K562 (cell line): ENCODE results near the gene ENG. TPM values are rescaled to one million over a fixed set of nuclear protein-coding genes. Genes with fewer than 3 reads are reported as not detected.
A peak's percentile ranks its signal among the peaks of the same experiment; 100 is the strongest.

Experiments used
- CEBPB ChIP-seq: fragments of 450-650 bp; IDR thresholded peaks from 2 replicates; pipeline ENCODE4 v1.6.1; 2016; ENCODE audit warnings: missing genetic modification characterization, missing compliant biosample characterization
- CHD1 ChIP-seq: fragments of 200-600 bp; sonication (generic); IDR thresholded peaks from one replicate; pipeline ENCODE4 v1.6.1; 2012; ENCODE audit warnings: mild to moderate bottlenecking, moderate library complexity, low read length, inconsistent platforms
- JUNB ChIP-seq: fragments of 450-650 bp; formaldehyde crosslinking; conservative IDR thresholded peaks from 2 replicates; pipeline ENCODE4 v1.4.0; 2020; ENCODE audit warnings: mild to moderate bottlenecking
- KHSRP ChIP-seq: fragments of 450-650 bp; IDR thresholded peaks from 2 replicates; pipeline ENCODE4 v1.6.1; 2017
- MBD2 ChIP-seq: sonication (generic); IDR thresholded peaks from 2 replicates; pipeline ENCODE4 v1.6.1; 2016; ENCODE audit warnings: low read depth, borderline replicate concordance
- NCOA6 ChIP-seq: fragments of 450-650 bp; IDR thresholded peaks from 2 replicates; pipeline ENCODE4 v1.6.1; 2017; ENCODE audit warnings: mild to moderate bottlenecking
- POLR2B ChIP-seq: fragments of 450-650 bp; IDR thresholded peaks from 2 replicates; pipeline ENCODE4 v1.6.1; 2018; ENCODE audit warnings: low read depth; ENCODE audit not compliant: partially characterized antibody
- PPARD ChIP-seq: fragments of 250-450 bp; sonication (Bioruptor Pico); IDR thresholded peaks from 2 replicates; pipeline ENCODE4 v1.8.0; 2022; ENCODE audit warnings: inconsistent platforms, mild to moderate bottlenecking, moderate library complexity
- PTTG1 ChIP-seq: fragments of 450-650 bp; IDR thresholded peaks from 2 replicates; pipeline ENCODE4 v1.6.1; 2016; ENCODE audit warnings: low read depth, mild to moderate bottlenecking, missing genetic modification characterization, missing compliant biosample characterization
- RBM39 ChIP-seq: fragments of 200-400 bp; formaldehyde crosslinking; optimal IDR thresholded peaks from 2 replicates; pipeline ENCODE3; 2018; ENCODE audit warnings: low read depth, low read length
- RFX1 ChIP-seq: fragments of 450-650 bp; IDR thresholded peaks from 2 replicates; pipeline ENCODE4 v1.6.1; 2016; ENCODE audit warnings: mild to moderate bottlenecking, moderate library complexity
- SOX6 ChIP-seq: fragments of 450-650 bp; IDR thresholded peaks from 2 replicates; pipeline ENCODE4 v1.6.1; 2014; ENCODE audit warnings: mild to moderate bottlenecking
- SRSF7 ChIP-seq: fragments of 200-400 bp; formaldehyde crosslinking; optimal IDR thresholded peaks from 2 replicates; pipeline ENCODE3; 2017; ENCODE audit warnings: mild to moderate bottlenecking, low read depth, low read length
- polyA plus RNA-seq, 8 experiments: library from polyadenylated mRNA; depleted of rRNA in 4 of 8; stranded (reverse) in 5 of 8; unstranded in 3 of 8; fragments of >200 nt; fragmentation: Nextera tagmentation in 2 of 8; fragmentation: Illumina TruSeq in 1 of 8; extraction: Ambion mirVana in 2 of 8; extraction: Trizol in 1 of 8; gene quantifications; 2 replicates each; pipeline versions ENCODE4 v1.2.1 to v1.2.3, GENCODE V29; 2011 to 2014; ENCODE audit warnings: inconsistent platforms in 1 of 8, missing spikeins in 1 of 8
- total RNA-seq, 7 experiments: library from RNA; depleted of rRNA in 6 of 7; stranded (reverse); fragments of >200 nt in 6 of 7; fragmentation: Illumina TruSeq in 2 of 7; extraction: Trizol in 2 of 7; gene quantifications; 2 replicates each; pipeline versions ENCODE4 v1.2.1 to v1.2.3, GENCODE V29; 2011 to 2021; ENCODE audit warnings: low replicate concordance in 1 of 7
- TF ChIP-seq, protein P1 (sequence below), 2 experiments: IDR thresholded peaks in 1 of 2; conservative IDR thresholded peaks in 1 of 2; 2 replicates each; pipeline ENCODE4 v1.6.1; 2016; ENCODE audit warnings: low read depth in 2 of 2, mild to moderate bottlenecking in 1 of 2, missing compliant biosample characterization in 1 of 2, missing genetic modification characterization in 1 of 2, moderate library complexity in 1 of 2
- TF ChIP-seq, protein P2 (sequence below): fragments of 150-350 bp; conservative IDR thresholded peaks from 2 replicates; pipeline ENCODE4 v1.6.1; 2014; ENCODE audit warnings: low read length
- TF ChIP-seq, protein P3 (sequence below): sonication (generic); formaldehyde crosslinking; IDR thresholded peaks from 2 replicates; pipeline ENCODE4 v1.8.1; 2023; ENCODE audit warnings: mild to moderate bottlenecking, missing genetic modification reagents
- TF ChIP-seq, protein P4 (sequence below), 2 experiments: fragments of 450-650 bp in 1 of 2; sonication (generic) in 1 of 2; formaldehyde crosslinking; conservative IDR thresholded peaks; 2 replicates each; pipeline versions ENCODE4 v1.4.0 to v1.8.1; 2020 to 2022; ENCODE audit warnings: mild to moderate bottlenecking in 1 of 2, missing genetic modification reagents in 1 of 2
- TF ChIP-seq, protein P5 (sequence below): IDR thresholded peaks from 2 replicates; pipeline ENCODE4 v1.6.1; 2014; ENCODE audit warnings: antibody characterized with exemption

ENG gene
- total and polyA plus RNA-seq, 9 of the 15 experiments (the other 6 are each of a cell fraction or from before 2014, with no cell fraction given) = 0.04 to 0.40 (median 0.14) TPM; not detected in 1

DNA sequence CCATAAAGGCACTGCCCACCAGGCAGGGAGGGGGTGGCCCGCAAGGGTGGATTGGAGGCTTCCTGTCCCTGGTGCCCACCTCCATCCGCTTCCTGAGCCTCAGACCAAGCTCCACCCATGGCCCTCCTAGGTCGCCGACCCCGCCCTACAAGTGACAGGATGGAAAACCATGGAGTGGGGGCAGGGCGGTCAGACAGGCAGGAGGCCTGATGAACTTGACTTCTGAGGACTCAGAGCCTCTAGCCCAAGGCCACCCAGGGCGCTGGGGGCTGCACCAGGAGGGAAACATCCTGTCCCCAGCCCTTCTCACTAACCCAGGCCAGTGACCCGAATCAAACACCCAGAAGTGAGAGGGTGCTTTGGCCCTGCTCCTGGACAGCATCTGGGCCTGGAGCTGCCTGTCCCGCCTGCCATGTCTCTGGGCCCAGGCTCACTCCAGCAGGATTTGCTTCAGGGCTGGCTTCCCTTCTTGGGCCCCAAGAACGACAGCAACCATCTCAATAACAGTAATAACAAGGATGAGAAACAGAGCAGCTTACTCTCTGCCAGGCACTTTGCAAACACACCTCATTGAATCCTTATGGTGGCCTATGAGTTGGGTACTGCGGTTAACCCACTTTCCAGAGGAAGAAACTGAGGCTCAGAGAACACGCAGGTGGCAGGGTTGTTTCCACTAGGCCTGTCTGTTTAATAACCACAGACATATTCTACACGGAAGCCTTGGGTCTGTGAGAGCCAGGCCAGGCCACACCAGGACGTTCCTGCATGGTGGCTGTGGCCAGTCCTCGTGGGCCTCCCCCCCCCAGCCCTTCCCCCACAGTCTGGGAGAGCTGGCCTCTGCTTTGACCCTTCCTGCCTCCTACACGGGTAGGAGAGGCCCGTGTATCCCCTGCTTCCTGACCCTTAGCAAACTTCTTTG, 49.4 kb upstream of the ENG start (continued):
- TF ChIP-seq, protein P1, sequence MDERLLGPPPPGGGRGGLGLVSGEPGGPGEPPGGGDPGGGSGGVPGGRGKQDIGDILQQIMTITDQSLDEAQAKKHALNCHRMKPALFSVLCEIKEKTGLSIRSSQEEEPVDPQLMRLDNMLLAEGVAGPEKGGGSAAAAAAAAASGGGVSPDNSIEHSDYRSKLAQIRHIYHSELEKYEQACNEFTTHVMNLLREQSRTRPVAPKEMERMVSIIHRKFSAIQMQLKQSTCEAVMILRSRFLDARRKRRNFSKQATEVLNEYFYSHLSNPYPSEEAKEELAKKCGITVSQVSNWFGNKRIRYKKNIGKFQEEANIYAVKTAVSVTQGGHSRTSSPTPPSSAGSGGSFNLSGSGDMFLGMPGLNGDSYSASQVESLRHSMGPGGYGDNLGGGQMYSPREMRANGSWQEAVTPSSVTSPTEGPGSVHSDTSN (CRISPR knock-in tag; IDR thresholded peaks at IDR 0.05; ENCODE audit: low read depth) = no peak
- TF ChIP-seq, protein P1 (tag; conservative IDR thresholded peaks at IDR 0.05; ENCODE audit: low read depth) = no peak
- TF ChIP-seq, protein P2, sequence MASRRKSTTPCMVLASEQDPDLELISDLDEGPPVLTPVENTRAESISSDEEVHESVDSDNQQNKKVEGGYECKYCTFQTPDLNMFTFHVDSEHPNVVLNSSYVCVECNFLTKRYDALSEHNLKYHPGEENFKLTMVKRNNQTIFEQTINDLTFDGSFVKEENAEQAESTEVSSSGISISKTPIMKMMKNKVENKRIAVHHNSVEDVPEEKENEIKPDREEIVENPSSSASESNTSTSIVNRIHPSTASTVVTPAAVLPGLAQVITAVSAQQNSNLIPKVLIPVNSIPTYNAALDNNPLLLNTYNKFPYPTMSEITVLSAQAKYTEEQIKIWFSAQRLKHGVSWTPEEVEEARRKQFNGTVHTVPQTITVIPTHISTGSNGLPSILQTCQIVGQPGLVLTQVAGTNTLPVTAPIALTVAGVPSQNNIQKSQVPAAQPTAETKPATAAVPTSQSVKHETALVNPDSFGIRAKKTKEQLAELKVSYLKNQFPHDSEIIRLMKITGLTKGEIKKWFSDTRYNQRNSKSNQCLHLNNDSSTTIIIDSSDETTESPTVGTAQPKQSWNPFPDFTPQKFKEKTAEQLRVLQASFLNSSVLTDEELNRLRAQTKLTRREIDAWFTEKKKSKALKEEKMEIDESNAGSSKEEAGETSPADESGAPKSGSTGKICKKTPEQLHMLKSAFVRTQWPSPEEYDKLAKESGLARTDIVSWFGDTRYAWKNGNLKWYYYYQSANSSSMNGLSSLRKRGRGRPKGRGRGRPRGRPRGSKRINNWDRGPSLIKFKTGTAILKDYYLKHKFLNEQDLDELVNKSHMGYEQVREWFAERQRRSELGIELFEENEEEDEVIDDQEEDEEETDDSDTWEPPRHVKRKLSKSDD = no peak
- no peak for TF ChIP-seq SRSF7
- no peak for TF ChIP-seq KHSRP
- TF ChIP-seq POLR2B = peak; percentile 54
- TF ChIP-seq, protein P3, sequence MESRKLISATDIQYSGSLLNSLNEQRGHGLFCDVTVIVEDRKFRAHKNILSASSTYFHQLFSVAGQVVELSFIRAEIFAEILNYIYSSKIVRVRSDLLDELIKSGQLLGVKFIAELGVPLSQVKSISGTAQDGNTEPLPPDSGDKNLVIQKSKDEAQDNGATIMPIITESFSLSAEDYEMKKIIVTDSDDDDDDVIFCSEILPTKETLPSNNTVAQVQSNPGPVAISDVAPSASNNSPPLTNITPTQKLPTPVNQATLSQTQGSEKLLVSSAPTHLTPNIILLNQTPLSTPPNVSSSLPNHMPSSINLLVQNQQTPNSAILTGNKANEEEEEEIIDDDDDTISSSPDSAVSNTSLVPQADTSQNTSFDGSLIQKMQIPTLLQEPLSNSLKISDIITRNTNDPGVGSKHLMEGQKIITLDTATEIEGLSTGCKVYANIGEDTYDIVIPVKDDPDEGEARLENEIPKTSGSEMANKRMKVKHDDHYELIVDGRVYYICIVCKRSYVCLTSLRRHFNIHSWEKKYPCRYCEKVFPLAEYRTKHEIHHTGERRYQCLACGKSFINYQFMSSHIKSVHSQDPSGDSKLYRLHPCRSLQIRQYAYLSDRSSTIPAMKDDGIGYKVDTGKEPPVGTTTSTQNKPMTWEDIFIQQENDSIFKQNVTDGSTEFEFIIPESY (CRISPR knock-in tag) = no peak
- TF ChIP-seq SOX6 = no peak
- TF ChIP-seq, protein P4, sequence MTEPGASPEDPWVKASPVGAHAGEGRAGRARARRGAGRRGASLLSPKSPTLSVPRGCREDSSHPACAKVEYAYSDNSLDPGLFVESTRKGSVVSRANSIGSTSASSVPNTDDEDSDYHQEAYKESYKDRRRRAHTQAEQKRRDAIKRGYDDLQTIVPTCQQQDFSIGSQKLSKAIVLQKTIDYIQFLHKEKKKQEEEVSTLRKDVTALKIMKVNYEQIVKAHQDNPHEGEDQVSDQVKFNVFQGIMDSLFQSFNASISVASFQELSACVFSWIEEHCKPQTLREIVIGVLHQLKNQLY (CRISPR knock-in tag; conservative IDR thresholded peaks at IDR 0.05) = no peak
- no peak for TF ChIP-seq NCOA6
- TF ChIP-seq, protein P5, sequence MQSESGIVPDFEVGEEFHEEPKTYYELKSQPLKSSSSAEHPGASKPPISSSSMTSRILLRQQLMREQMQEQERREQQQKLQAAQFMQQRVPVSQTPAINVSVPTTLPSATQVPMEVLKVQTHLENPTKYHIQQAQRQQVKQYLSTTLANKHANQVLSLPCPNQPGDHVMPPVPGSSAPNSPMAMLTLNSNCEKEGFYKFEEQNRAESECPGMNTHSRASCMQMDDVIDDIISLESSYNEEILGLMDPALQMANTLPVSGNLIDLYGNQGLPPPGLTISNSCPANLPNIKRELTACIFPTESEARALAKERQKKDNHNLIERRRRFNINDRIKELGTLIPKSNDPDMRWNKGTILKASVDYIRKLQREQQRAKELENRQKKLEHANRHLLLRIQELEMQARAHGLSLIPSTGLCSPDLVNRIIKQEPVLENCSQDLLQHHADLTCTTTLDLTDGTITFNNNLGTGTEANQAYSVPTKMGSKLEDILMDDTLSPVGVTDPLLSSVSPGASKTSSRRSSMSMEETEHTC = no peak
- no peak for TF ChIP-seq CEBPB (tag)
- TF ChIP-seq JUNB (CRISPR knock-in tag) = no peak
- TF ChIP-seq CHD1 = no peak
- TF ChIP-seq PTTG1 = no peak
- TF ChIP-seq MBD2 = no peak
- TF ChIP-seq RFX1 = no peak
- no peak for TF ChIP-seq PPARD (CRISPR knock-in tag)
- TF ChIP-seq RBM39 = no peak
